SK-N-SH (cell line): ENCODE measurements around the gene ANKMY1.

Source experiments
- MXI1 ChIP-seq: IDR thresholded peaks from 2 replicates; pipeline ENCODE4 v1.6.1; 2012; ENCODE audit warnings: mild to moderate bottlenecking, low read depth, low read length, improper control_type of control experiment
- POLR2AphosphoS5 ChIP-seq: IDR thresholded peaks from 2 replicates; pipeline ENCODE4 v1.6.1; 2012; ENCODE audit warnings: low read depth, low read length
- TF ChIP-seq, protein P1 (sequence below): fragments of 200-600 bp; sonication (generic); IDR thresholded peaks from 2 replicates; pipeline ENCODE4 v1.6.1; 2017; ENCODE audit warnings: antibody characterized with exemption, mild to moderate bottlenecking, moderate library complexity
- TF ChIP-seq, protein P2 (sequence below): IDR thresholded peaks from 2 replicates; pipeline ENCODE4 v1.4.0; 2012; ENCODE audit warnings: low read depth
- TF ChIP-seq, protein P3 (sequence below): fragments of 150-350 bp; IDR thresholded peaks from 2 replicates; pipeline ENCODE4 v1.6.1; 2017; ENCODE audit warnings: antibody characterized with exemption, low read length, low read depth, borderline replicate concordance

DNA sequence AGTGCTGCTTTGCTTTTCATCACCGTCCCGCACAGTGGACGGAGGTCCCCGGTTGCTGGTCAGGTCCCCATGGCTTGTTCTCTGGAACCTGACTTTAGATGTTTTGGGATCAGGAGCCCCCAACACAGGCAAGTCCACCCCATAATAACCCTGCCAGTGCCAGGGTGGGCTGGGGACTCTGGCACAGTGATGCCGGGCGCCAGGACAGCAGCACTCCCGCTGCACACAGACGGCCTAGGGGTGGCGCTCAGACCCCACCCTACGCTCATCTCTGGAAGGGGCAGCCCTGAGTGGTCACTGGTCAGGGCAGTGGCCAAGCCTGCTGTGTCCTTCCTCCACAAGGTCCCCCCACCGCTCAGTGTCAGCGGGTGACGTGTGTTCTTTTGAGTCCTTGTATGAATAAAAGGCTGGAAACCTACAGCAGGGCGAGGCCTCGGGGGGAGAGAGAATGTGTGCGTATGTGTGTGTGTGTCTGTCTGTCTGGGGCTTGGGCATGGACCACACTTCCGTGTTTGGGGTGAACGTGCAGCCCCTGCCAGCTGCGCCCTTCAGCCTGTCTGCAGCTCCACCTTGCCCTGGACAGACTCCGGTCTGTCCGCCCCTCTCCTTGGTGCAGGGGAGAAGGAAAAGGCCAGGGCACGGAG is 90.0 kb downstream of the ANKMY1 start:
- TF ChIP-seq, protein P1, sequence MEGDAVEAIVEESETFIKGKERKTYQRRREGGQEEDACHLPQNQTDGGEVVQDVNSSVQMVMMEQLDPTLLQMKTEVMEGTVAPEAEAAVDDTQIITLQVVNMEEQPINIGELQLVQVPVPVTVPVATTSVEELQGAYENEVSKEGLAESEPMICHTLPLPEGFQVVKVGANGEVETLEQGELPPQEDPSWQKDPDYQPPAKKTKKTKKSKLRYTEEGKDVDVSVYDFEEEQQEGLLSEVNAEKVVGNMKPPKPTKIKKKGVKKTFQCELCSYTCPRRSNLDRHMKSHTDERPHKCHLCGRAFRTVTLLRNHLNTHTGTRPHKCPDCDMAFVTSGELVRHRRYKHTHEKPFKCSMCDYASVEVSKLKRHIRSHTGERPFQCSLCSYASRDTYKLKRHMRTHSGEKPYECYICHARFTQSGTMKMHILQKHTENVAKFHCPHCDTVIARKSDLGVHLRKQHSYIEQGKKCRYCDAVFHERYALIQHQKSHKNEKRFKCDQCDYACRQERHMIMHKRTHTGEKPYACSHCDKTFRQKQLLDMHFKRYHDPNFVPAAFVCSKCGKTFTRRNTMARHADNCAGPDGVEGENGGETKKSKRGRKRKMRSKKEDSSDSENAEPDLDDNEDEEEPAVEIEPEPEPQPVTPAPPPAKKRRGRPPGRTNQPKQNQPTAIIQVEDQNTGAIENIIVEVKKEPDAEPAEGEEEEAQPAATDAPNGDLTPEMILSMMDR, result no peak
- TF ChIP-seq, protein P2, sequence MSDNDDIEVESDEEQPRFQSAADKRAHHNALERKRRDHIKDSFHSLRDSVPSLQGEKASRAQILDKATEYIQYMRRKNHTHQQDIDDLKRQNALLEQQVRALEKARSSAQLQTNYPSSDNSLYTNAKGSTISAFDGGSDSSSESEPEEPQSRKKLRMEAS, result no peak
- TF ChIP-seq MXI1 (no peak), POLR2AphosphoS5 (no peak; the same call in 1 of the 2 replicates)
- TF ChIP-seq, protein P3, sequence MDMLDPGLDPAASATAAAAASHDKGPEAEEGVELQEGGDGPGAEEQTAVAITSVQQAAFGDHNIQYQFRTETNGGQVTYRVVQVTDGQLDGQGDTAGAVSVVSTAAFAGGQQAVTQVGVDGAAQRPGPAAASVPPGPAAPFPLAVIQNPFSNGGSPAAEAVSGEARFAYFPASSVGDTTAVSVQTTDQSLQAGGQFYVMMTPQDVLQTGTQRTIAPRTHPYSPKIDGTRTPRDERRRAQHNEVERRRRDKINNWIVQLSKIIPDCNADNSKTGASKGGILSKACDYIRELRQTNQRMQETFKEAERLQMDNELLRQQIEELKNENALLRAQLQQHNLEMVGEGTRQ, result no peak
